HEK293 (cell line): ENCODE results near the gene PDYN.
A peak's percentile ranks its signal among the peaks of the same experiment; 100 is the strongest.

Experiments used
- CTCF ChIA-PET: fragments of 350-600 bp; formaldehyde crosslinking; extraction: SDS; loops from one replicate; lab custom pipeline; 2021; ENCODE audit warnings: antibody characterized with exemption; lab: Yijun Ruan, JAX
- POLR2A ChIA-PET: fragments of 300-600 bp; formaldehyde crosslinking; extraction: SDS; loops from one replicate; lab custom pipeline; 2020; ENCODE audit warnings: antibody characterized with exemption, inconsistent platforms; lab: Yijun Ruan, JAX
- H3K27ac ChIP-seq: fragments of 200-500 bp; sonication (Bioruptor generic); 2 replicates; pipeline ENCODE4 v1.5.1; 2014; ENCODE audit warnings: low read depth, low read length, control low read depth, inconsistent platforms; ENCODE audit errors: extremely low read depth
- H3K36me3 ChIP-seq, 2 experiments: fragments of 200-500 bp in 1 of 2; sonication (Bioruptor generic) in 1 of 2; 1 replicate in 1 of 2; 2 replicates in 1 of 2; pipeline ENCODE4 v1.5.1; 2014 to 2017; ENCODE audit warnings: inconsistent platforms in 2 of 2, low read length in 2 of 2; ENCODE audit not compliant: control insufficient read depth in 2 of 2, insufficient read depth in 1 of 2
- H3K4me1 ChIP-seq: fragments of 200-500 bp; sonication (Bioruptor generic); 2 replicates; pipeline ENCODE4 v1.5.1; 2014; ENCODE audit warnings: mild to moderate bottlenecking, low read length, inconsistent platforms; ENCODE audit not compliant: control insufficient read depth, insufficient read depth
- H3K4me3 ChIP-seq: 2 replicates; pipeline ENCODE4 v1.5.1; 2011; ENCODE audit warnings: low read depth, mild to moderate bottlenecking, control low read depth, low read length, moderate library complexity
- H3K9me3 ChIP-seq: fragments of 200-500 bp; sonication (Bioruptor generic); 2 replicates; pipeline ENCODE4 v1.5.1; 2014; ENCODE audit warnings: low read depth, low read length, inconsistent platforms; ENCODE audit not compliant: control insufficient read depth, insufficient read depth
- EGR2 ChIP-seq: fragments of 450-650 bp; formaldehyde crosslinking; IDR thresholded peaks from 2 replicates; pipeline ENCODE4 v1.5.1; 2016; ENCODE audit warnings: low read depth, missing biosample characterization, missing genetic modification characterization
- HOXA7 ChIP-seq: sonication (generic); formaldehyde crosslinking; IDR thresholded peaks from 2 replicates; pipeline ENCODE4 v1.8.1; 2022; ENCODE audit warnings: missing genetic modification reagents, borderline replicate concordance
- KLF9 ChIP-seq: fragments of 450-650 bp; formaldehyde crosslinking; IDR thresholded peaks from 2 replicates; pipeline ENCODE4 v1.5.1; 2016; ENCODE audit warnings: missing biosample characterization, missing genetic modification characterization, low read depth
- SP3 ChIP-seq: fragments of 450-650 bp; formaldehyde crosslinking; IDR thresholded peaks from 2 replicates; pipeline ENCODE4 v1.5.1; 2016; ENCODE audit warnings: missing biosample characterization, missing genetic modification characterization
- TCF7L2 ChIP-seq: IDR thresholded peaks from 2 replicates; pipeline ENCODE4 v1.6.1; 2011; ENCODE audit warnings: low read depth, mild to moderate bottlenecking, inconsistent platforms, low read length, moderate library complexity, borderline replicate concordance
- ZFHX2 ChIP-seq: fragments of 450-650 bp; formaldehyde crosslinking; conservative IDR thresholded peaks from 2 replicates; pipeline ENCODE4 v1.5.1; 2016; ENCODE audit warnings: missing biosample characterization, missing genetic modification characterization
- ZNF157 ChIP-seq: fragments of 450-650 bp; formaldehyde crosslinking; IDR thresholded peaks from 2 replicates; pipeline ENCODE4 v1.5.1; 2016; ENCODE audit warnings: missing biosample characterization, missing genetic modification characterization
- ZNF366 ChIP-seq: fragments of 450-650 bp; formaldehyde crosslinking; conservative IDR thresholded peaks from 2 replicates; pipeline ENCODE4 v1.5.1; 2016; ENCODE audit warnings: missing biosample characterization, missing genetic modification characterization
- ZNF391 ChIP-seq: fragments of 450-650 bp; formaldehyde crosslinking; IDR thresholded peaks from 2 replicates; pipeline ENCODE4 v1.5.1; 2016; ENCODE audit warnings: low read depth, missing biosample characterization, missing genetic modification characterization, borderline replicate concordance
- ZNF513 ChIP-seq: fragments of 450-650 bp; IDR thresholded peaks from 2 replicates; pipeline ENCODE4 v1.5.1; 2018; ENCODE audit warnings: missing biosample characterization, missing genetic modification characterization
- ZNF600 ChIP-seq: fragments of 450-650 bp; formaldehyde crosslinking; IDR thresholded peaks from 2 replicates; pipeline ENCODE4 v1.5.1; 2016; ENCODE audit warnings: missing biosample characterization, missing genetic modification characterization
- ZNF623 ChIP-seq: fragments of 450-650 bp; formaldehyde crosslinking; IDR thresholded peaks from 2 replicates; pipeline ENCODE4 v1.5.1; 2016; ENCODE audit warnings: missing biosample characterization, missing genetic modification characterization
- ZNF791 ChIP-seq: fragments of 450-650 bp; formaldehyde crosslinking; IDR thresholded peaks from 2 replicates; pipeline ENCODE4 v1.5.1; 2016; ENCODE audit warnings: missing biosample characterization, missing genetic modification characterization
- ZSCAN4 ChIP-seq: fragments of 450-650 bp; formaldehyde crosslinking; IDR thresholded peaks from 2 replicates; pipeline ENCODE4 v1.5.1; 2017; ENCODE audit warnings: missing biosample characterization, missing genetic modification characterization
- TF ChIP-seq, protein P1 (sequence below): fragments of 450-650 bp; formaldehyde crosslinking; IDR thresholded peaks from 2 replicates; pipeline ENCODE4 v1.5.1; 2016; ENCODE audit warnings: missing biosample characterization, missing genetic modification characterization
- TF ChIP-seq, protein P2 (sequence below): fragments of 450-650 bp; formaldehyde crosslinking; conservative IDR thresholded peaks from 2 replicates; pipeline ENCODE4 v1.5.1; 2016; ENCODE audit warnings: low read depth, missing biosample characterization, missing genetic modification characterization

PDYN gene

GRCh38 chr20:1934156-1934555 lies 59.7 kb downstream of the PDYN start:
- no peaks in the 10 kb centered on the region for H3K9me3 ChIP-seq
- no peak overlapping the region for H3K27ac ChIP-seq
- ChIA-PET POLR2A (interaction anchor here (1.2 kb wide), 1 partner anchor 13 kb away, joined by 4 read pairs; no protein-coding TSS in a partner anchor), CTCF (interaction anchor here (1.4 kb wide), 1 partner anchor 238 kb away, joined by 8 read pairs; no protein-coding TSS in a partner anchor)
- peaks cover 0 to 5% of the 10 kb centered on the region in 2 experiments; a peak in 1 of 3 replicates for H3K36me3 ChIP-seq
- TF ChIP-seq, protein P1, sequence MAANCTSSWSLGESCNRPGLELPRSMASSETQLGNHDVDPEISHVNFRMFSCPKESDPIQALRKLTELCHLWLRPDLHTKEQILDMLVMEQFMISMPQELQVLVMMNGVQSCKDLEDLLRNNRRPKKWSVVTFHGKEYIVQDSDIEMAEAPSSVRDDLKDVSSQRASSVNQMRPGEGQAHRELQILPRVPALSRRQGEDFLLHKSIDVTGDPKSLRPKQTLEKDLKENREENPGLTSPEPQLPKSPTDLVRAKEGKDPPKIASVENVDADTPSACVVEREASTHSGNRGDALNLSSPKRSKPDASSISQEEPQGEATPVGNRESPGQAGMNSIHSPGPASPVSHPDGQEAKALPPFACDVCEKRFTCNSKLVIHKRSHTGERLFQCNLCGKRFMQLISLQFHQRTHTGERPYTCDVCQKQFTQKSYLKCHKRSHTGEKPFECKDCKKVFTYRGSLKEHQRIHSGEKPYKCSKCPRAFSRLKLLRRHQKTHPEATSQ (tag by site-specific recombination), result no peak
- TF ChIP-seq ZNF600 (no peak), ZFHX2 (tag by site-specific recombination) (no peak), HOXA7 (CRISPR knock-in tag) (no peak), KLF9 (tag by site-specific recombination) (no peak), ZNF791 (tag by site-specific recombination) (no peak), ZNF623 (tag by site-specific recombination) (no peak), TCF7L2 (no peak)
- H3K4me1 ChIP-seq, result no peaks in the 10 kb centered on the region
- no peak overlapping the region for H3K4me3 ChIP-seq

DNA sequence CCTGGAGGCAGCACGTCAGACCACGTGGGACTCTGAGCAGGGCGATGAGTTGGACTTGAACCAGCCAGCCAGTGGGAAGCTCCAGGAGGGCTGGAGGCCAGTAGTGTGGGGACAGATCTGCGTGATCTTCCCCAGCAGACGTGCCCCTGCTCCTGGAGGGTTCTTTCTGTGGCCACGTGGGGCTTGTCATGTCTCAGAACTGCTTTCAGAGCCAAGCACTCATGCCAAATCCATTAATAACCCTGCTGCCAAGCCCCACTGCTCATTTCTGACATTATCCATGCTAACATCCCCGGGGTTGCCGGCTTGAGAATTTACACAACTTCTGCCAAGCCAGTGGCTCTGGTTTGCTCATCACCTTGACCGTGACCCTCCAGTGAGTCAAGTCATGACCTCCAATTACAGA lies 60.4 kb downstream of the PDYN start:
- H3K4me3 ChIP-seq, result no peak overlapping the region
- TF ChIP-seq, protein P2, sequence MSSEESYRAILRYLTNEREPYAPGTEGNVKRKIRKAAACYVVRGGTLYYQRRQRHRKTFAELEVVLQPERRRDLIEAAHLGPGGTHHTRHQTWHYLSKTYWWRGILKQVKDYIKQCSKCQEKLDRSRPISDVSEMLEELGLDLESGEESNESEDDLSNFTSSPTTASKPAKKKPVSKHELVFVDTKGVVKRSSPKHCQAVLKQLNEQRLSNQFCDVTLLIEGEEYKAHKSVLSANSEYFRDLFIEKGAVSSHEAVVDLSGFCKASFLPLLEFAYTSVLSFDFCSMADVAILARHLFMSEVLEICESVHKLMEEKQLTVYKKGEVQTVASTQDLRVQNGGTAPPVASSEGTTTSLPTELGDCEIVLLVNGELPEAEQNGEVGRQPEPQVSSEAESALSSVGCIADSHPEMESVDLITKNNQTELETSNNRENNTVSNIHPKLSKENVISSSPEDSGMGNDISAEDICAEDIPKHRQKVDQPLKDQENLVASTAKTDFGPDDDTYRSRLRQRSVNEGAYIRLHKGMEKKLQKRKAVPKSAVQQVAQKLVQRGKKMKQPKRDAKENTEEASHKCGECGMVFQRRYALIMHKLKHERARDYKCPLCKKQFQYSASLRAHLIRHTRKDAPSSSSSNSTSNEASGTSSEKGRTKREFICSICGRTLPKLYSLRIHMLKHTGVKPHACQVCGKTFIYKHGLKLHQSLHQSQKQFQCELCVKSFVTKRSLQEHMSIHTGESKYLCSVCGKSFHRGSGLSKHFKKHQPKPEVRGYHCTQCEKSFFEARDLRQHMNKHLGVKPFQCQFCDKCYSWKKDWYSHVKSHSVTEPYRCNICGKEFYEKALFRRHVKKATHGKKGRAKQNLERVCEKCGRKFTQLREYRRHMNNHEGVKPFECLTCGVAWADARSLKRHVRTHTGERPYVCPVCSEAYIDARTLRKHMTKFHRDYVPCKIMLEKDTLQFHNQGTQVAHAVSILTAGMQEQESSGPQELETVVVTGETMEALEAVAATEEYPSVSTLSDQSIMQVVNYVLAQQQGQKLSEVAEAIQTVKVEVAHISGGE (tag by site-specific recombination), result no peak
- TF ChIP-seq ZSCAN4 (no peak), ZNF513 (tag by site-specific recombination) (no peak), ZNF391 (no peak), ZNF157 (tag by site-specific recombination) (no peak), ZNF366 (tag by site-specific recombination) (no peak), SP3 (tag by site-specific recombination) (no peak), EGR2 (tag by site-specific recombination) (0 out of 2 replicates have a peak, but pooled peaks have one; percentile 9)
- no peaks in the 10 kb centered on the region for H3K9me3 ChIP-seq
- no peak overlapping the region for H3K27ac ChIP-seq
- no peaks in the 10 kb centered on the region for H3K4me1 ChIP-seq
- POLR2A ChIA-PET, result no interaction called here
- CTCF ChIA-PET, result interaction anchor here (1.4 kb wide), 1 partner anchor 239 kb away, joined by 8 read pairs; no protein-coding TSS in a partner anchor
- peaks cover 0 to 5% of the 10 kb centered on the region in 2 experiments; a peak in 1 of 3 replicates for H3K36me3 ChIP-seq
